HG03558 (cell line): Measurements from ENCODE around the gene KRTAP10-1.
"Not testable (repeated sequence)": the region's sequence is repeated elsewhere in the genome, so short reads cannot be mapped to it uniquely, and the experiment has no call there.

ENCODE experiments used
- ATAC-seq: cut with Tn5 transposase; IDR thresholded peaks from one replicate; pipeline ENCODE4 v1.9.1; 2021; ENCODE audit warnings: moderate number of reproducible peaks; ENCODE audit not compliant: unreplicated experiment; ENCODE audit errors: extremely low read depth

The KRTAP10-1 gene, protein sequence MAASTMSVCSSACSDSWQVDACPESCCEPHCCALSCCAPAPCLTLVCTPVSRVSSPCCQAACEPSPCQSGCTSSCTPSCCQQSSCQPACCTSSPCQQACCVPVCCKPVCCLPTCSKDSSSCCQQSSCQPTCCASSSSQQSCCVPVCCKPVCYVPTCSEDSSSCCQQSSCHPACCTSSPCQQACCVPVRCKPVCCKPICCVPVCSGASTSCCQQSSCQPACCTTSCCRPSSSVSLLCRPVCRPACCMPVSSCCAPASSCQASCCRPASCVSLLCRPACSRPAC

DNA sequence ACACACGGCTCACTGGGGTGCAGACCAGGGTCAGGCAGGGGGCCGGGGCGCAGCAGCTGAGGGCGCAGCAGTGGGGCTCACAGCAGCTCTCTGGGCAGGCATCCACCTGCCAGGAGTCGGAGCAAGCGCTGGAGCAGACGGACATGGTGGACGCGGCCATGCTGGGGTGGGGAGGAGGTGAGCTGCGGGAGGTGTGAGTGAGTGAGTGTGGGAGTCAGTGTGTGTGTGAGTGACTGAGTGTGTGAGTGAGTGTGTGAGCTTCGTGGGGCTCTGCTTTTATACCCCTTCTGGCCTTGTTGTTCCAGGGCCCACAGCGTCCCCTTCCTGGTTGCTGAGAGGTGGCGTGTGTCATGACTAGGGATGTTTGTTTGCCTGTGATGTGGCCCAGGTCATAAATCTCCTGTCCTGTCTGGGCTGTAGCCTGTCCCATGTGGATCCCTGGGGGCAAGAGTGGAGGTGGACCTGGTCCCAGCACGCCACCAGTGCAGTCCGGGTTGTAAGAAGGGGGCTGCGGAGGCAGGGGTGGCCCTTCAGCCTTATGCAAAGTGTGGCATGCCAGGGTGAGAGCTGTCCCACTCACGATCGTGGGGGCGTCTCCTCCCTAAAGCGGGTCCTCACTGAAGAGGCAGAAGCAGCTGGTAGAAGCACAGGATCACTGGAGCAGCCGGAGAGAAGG is at the start of gene KRTAP10-1:
TSS of gene KRTAP10-1 (minus strand) at position 205 of the 676 bp plus-strand sequence. CDS start at position 160, 45 bp downstream.
- ATAC-seq, result no peak

DNA sequence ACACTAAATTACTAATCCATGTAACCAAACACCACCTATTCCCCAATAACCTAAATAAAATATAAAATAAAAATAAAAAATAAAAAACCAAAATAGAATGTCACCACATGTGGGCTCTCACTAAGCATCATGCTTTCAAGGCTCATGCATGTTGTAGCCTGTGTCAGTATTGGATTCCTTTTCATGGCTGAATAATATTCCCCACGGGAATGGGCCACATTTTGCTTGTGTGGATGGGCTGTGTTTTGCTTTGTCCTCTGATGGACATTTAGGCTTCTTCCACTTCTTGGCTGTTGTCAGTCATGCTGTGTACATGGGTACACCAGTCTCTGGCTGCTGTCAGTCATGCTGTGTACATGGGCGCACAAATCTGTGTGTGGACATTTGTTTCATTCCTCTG is 49.1 kb upstream of the KRTAP10-1 start:
- no peak for ATAC-seq

DNA sequence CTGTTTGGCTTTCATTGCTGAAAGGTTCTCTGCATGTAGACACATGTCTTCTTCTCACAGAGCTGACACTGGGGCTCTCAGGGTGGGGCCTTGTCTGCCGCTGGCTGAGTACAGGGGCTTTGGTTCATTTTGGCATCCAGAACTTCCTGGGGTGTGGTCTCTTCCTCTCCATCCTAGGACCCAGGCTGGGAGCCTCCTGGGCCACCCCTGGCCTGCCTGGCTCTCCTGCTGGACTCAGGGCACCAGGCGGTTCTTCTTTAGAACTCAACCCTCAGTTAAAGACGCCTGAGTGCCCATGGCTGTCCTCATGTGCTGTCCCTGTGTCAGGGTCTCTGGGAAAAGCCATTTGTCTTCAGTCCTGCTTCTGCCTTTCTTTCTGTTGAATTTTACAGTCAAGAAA is 45.9 kb upstream of the KRTAP10-1 start:
- ATAC-seq, result no peak

DNA sequence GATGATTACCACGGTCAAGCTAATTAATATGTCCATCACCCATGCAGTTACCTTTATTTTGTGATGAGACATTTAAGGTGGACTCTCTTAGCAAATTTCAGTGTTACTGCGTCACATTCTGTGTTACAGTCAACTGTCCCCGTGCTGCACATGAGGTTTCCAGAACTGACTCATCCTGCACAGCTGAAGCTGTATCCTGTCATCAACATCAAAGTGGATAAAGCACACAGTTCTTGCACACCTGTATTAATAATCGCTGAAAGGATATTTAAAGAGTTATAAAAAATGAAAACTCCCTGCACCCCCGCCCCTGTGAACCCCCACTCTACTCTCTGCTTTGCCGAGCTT is 43.8 kb upstream of the KRTAP10-1 start:
- no peak for ATAC-seq

DNA sequence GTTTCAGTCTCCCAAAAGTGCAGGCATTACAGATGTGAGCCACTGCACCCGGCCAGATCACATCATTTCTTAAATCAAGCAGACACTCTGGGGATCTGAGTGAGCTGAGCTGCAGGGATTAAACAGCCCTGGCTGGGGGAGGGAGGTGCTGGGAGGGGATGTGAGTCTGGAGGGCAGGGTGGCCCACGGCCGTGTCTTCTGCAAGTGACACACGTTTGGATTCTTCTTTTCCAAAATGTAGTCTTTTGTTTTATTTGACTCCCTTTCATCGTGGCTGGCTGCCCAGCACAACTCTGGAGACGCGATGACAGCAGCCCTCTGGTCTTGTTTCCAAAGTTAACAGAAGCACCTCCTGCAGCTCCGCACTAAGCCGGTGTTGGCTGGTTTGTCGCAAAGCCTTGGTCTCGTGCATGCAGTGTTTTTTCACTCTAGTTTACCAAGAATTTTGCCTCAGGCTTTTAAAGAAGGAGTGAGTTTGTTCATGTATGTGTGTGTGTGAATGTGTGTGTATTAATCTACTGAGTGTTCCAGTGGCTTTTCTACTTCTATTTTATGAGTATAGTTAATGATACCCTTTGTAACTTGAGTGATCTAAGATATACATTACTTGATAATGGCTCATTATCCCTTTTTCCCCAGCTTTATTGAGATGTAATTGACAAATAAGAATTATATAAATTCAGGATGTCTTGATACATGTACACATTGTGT is 43.2 kb upstream of the KRTAP10-1 start:
- no peak for ATAC-seq

DNA sequence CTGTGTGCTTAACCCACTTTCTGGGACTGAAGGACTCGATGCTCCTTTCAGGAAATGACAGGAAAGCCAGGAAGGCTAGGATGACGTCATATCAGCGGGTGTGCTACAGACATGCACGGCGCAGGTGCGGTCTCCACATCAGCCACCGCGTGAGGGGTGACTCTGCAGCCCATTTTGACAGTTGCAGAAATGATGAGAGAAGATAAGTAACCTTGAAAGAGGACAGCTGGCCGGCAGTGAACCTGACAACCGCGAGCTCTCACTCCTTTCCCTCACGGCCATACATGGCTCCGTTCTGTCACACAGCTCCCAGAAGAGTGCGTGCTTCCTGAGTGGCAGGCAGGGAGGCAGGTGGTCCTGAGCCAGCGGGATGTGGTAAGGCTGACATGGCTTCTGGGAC is 42.1 kb upstream of the KRTAP10-1 start:
- no peak for ATAC-seq

DNA sequence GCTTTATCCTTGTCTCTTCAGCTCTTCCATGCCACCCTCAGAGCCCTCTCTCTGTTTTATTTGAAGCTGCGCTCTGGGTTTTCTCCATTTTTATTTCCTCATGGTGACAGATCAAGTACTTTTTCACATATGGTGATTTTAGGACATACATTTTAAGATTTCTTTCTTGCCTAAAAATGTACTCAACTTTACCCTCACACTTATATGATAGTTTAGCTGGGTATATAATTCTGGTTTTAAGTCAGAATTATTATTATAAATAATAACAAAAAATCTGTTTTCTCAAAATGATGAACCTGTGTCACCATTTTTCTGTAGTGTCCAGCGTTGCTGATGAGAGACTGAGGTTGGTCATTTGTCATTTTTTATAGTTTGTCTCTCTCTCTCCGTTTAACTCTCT is 41.2 kb upstream of the KRTAP10-1 start:
- no peak for ATAC-seq

DNA sequence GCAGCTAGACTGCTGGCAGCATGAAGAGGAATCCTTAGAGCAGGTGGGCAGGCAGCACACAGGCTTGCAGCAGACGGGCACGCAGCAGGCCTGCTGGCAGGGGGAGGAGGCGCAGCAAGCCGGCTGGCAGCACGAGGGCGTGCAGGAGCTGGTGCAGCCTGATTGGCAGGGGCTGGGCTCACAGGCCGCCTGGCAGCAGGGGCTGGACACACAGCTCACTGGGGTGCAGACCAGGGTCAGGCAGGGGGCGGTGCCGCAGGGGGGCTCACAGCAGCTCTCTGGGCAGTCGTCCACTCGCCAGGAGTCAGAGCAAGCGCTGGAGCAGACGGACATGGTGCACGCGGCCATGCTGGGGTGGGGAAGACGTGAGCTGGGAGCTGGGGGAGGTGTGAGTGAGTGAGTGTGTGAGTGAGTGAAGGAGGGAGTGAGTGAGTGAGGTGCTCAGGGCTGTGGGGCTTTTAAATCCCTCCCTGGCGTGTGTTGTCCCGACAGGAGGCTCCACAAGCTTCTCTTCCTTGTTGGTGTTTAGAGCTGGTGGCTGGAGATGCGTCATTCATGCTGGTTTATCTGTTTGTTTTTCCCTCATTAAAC is 40.3 kb upstream of the KRTAP10-1 start, which contains the start of gene KRTAP10-5:
TSS of gene KRTAP10-5 (minus strand) at position 374 of the 591 bp plus-strand sequence. CDS start at position 348, 26 bp downstream.
- ATAC-seq, result not testable (repeated sequence)

DNA sequence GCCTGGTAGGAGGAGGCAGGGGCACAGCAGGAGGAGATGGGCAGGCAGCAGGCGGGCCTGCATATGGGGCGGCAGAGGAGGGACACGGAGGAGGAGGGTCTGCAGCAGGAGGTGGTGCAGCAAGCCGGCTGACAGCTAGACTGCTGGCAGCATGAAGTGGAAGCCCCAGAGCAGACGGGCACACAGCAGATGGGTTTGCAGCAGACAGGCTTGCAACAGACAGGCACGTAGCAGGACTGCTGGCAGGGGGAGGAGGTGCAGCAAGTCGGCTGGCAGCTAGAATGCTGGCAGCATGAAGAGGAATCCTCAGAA is 39.8 kb upstream of the KRTAP10-1 start:
- ATAC-seq, result no peak

DNA sequence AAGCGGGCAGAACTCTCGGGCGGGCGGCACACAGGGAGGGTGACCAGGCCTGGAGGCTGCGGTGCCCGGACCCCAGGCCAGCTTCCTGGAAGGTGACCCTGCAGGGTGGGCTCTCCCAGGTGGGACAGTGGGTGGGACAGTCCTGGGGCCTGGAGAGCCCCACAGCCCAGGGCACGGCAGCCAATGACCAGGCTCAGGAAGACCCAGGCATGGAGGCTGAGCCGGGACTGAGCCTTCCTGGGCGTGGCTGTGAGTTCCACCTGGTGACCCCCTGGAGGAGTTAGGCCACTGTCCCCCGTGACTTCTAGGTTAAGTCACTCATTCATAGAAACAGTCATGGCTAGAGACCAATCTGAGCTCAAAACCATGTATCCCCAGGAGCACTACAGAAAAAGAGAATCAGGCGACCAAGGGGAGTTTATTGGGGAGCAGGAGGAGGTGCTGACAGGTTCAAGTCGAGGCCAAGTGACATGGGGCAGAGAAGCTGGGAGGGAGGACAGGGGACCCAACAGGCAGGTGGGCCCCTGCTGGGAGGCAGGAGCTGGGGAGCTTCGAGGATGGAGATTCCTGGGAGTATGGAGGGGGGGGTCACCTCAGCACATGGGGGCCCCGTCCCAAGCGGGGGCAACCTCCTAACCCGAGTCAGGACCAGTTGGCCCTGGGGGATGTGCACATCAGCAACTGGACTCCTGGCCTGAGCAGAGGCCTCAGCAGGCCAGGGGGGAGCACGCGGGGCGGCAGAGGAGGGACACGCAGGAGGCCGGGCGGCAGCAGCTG is 39.2 kb upstream of the KRTAP10-1 start:
- no peak for ATAC-seq

DNA sequence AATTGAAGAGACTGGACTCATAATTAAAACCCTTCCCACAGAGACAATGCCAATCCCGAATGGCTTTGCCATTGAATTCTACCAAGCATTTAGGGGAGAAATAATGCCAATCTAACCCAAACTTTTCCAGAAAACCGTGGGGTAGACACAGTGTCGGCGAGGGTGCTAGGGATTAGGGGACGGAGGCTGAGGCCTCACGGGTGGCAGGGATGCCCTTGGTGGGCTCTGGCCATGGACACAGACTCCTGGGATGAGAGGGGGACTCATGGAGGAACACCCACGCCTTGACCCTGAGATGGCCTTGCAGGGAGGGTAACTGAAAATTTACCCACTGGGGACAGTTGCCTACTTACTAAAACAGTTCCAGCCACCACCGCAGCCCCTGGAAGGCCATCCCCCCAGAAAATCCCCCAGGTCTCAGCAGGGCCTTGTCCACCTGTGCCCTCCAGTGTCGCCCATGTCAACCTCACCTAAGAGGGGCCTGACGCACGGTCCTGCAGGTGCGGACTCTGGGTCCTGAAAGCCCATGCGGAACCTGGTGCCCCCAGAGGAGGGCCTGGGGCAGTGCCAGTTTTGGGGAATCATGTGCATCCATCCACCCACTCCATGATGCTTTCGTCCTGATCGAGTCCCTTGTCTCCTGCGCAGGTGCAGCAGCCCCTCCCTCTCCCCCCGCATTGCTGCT is 38.5 kb upstream of the KRTAP10-1 start:
- ATAC-seq, result no peak

DNA sequence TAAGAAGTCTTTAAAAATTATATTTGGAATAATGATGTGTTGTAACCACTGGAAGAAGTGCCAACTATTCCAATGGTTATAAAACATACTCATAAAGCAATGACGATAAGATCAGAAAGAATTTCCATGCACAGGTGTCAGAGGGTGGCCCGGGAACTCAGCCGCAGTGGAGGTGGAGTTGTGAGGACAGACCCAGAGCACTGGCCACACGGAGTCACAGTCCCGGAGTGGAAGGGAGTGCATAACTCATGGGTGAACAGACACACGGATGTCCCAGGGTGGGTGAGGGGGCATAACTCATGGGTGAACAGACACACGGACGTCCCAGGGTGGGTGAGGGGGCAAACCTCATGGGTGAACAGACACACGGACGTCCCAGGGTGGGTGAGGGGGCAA is 36.0 kb upstream of the KRTAP10-1 start:
- no peak for ATAC-seq

DNA sequence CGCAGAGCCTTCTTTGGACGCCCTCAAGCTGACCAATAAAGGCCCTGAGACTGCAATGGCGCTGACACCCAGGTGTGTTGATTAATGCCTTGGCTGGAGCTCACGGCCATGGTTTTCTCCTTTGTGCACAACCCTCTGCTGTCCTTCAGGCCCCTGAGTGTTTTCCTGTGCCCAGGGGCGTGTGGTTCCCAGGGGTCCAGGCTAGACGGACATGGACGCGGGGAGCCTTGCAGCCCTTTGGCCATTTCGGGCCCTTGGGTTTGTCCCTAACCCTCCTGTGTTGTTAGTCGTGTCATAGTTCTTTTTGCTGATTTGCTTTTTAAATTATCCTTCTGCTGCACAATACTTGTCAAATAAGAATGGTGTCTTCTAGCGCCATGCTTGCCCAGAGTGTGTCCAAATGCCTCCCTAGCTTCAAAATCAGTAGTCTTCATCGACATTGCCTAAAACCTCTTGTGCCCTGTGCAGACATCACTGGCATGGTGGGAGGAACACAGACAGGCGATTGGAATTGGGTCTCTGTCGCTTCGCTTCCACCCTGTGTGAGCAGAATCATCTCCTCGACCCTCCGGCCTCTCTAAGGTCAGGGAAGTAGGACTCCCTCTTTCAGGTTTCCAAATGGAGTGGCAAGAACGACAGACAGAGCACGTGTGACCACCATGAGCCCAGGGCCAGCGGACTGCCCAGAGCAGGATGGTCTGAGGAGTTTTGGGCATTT is 35.5 kb upstream of the KRTAP10-1 start:
- ATAC-seq, result no peak

DNA sequence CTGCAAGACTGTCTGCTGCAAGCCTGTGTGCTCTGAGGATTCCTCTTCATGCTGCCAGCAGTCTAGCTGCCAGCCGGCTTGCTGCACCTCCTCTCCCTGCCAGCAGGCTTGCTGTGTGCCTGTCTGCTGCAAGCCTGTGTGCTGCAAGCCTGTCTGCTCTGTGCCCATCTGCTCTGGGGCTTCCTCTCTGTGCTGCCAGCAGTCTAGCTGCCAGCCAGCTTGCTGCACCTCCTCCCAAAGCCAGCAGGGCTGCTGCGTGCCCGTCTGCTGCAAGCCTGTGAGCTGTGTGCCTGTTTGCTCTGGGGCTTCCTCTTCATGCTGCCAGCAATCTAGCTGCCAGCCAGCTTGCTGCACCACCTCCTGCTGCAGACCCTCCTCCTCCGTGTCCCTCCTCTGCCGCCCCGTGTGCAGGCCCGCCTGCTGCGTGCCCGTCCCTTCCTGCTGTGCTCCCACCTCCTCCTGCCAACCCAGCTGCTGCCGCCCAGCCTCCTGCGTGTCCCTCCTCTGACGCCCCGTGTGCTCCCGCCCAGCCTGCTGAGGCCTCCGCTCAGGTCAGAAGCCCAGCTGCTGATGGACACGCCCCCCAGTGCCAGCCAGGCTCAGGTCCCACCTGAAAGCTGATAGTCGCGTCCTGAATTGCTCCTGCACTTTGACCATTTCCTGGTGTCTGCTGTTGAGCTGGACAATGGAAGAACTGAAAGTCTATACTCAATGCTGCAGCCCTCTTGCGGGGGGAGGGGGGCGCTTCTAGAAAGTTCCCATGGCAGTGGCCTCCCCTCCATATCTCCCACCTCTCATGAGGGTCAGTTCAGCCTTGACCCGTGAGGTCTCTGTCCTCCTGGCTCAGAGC is 34.7 kb upstream of the KRTAP10-1 start:
- ATAC-seq, result no peak

DNA sequence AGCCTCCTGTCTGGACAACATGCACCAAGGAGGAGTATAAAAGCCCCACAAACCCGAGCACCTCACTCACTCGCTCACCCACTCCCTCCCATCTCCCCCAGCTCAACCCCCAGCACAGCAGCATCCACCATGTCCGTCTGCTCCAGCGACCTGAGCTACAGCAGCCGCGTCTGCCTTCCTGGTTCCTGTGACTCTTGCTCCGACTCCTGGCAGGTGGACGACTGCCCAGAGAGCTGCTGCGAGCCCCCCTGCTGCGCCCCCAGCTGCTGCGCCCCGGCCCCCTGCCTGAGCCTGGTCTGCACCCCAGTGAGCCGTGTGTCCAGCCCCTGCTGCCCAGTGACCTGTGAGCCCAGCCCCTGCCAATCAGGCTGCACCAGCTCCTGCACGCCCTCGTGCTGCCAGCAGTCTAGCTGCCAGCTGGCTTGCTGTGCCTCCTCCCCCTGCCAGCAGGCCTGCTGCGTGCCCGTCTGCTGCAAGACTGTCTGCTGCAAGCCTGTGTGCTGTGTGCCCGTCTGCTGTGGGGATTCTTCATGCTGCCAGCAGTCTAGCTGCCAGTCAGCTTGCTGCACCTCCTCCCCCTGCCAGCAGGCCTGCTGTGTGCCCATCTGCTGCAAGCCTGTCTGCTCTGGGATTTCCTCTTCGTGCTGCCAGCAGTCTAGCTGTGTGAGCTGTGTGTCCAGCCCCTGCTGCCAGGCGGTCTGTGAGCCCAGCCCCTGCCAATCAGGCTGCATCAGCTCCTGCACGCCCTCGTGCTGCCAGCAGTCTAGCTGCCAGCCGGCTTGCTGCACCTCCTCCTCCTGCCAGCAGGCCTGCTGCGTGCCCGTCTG is 33.8 kb upstream of the KRTAP10-1 start, which contains the start of gene KRTAP10-4:
TSS of gene KRTAP10-4 (plus strand) at position 100 of the 827 bp plus-strand sequence. CDS start at position 130, 30 bp downstream.
- ATAC-seq, result not testable (repeated sequence)

DNA sequence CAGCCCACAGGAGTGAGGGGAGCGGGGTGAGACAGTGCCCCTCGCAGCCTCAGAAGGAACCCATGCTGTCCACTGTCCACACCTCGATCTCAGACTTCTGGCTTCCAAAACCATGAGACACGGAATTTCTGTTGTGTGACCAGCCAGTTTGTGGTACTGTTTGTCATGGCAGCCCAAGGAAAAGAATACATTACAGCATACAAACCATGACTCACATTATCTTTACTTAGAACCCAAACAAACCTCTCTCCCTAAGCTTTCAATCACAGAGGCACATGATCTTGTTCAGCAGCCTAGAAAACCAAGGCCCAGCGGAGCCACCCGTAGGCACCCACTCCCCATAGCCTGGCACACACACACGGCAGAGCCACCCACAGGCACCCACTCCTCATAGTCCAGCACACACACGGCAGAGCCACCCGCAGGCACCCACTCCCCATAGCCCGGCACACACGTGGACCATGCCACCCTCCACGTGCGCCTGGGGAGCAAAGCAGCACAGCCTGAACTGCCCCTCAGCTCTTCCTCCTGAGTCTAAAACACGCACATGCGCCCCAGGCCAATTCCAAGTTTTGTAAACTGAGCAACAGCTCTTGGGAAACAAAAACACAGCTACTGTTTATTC is 33.1 kb upstream of the KRTAP10-1 start:
- ATAC-seq, result no peak
